D721Med (cell line): ENCODE measurements around the gene ZNF320.
"Not testable (repeated sequence)": the region's sequence is repeated elsewhere in the genome, so short reads cannot be mapped to it uniquely, and the experiment has no call there.

Experiments used
- DNase-seq: peaks from one replicate; pipeline ENCODE4 v3.0.0; 2011; ENCODE audit warnings: low spot score; ENCODE audit not compliant: insufficient read length
- FAIRE-seq: peaks from 2 replicates; lab custom pipeline; 2011; peaks lifted over from hg19 to GRCh38; lab: Jason Lieb, UNC
- CTCF ChIP-seq: IDR thresholded peaks from 2 replicates; pipeline ENCODE4 v1.5.1; 2012; ENCODE audit warnings: mild to moderate bottlenecking, control low read depth; ENCODE audit not compliant: insufficient read depth; ENCODE audit errors: missing control alignments

The ZNF320 gene

GRCh38 chr19:52923778-52924593, 26.6 kb upstream of the ZNF320 start:
- FAIRE-seq (no peak), DNase-seq (no peak)
- TF ChIP-seq CTCF = no peak

GRCh38 chr19:52922841-52923777, 25.7 kb upstream of the ZNF320 start, which contains the start of gene ZNF888:
ZNF888 (minus strand) TSS chr19:52923428; CDS start chr19:52917873, 5,555 bp downstream.
- peak; percentile 69 for DNase-seq
- no peak for FAIRE-seq

GRCh38 chr19:52917531-52917930, 20.1 kb upstream of the ZNF320 start:
- DNase-seq (no peak), FAIRE-seq (no peak)
- TF ChIP-seq CTCF = no peak

More at GRCh38 chr19:52922841-52923777, 25.7 kb upstream of the ZNF320 start, which contains the start of gene ZNF888:
- TF ChIP-seq CTCF = no peak

GRCh38 chr19:52910648-52911047, 13.2 kb upstream of the ZNF320 start:
- FAIRE-seq (no peak), DNase-seq (no peak)
- no peak for TF ChIP-seq CTCF

- DNase-seq = not testable (repeated sequence)
Observed at GRCh38 chr19:52904052-52904780, 6.8 kb upstream of the ZNF320 start.

GRCh38 chr19:52901842-52902241, 4.4 kb upstream of the ZNF320 start:
- no peak for TF ChIP-seq CTCF
- FAIRE-seq (no peak), DNase-seq (no peak)

More at GRCh38 chr19:52904052-52904780, 6.8 kb upstream of the ZNF320 start:
- not testable (repeated sequence) for FAIRE-seq

GRCh38 chr19:52898596-52898995, 1.2 kb upstream of the ZNF320 start:
- not testable (repeated sequence) for FAIRE-seq, DNase-seq
